ENCODE measurements around the gene PODN.

DNA sequence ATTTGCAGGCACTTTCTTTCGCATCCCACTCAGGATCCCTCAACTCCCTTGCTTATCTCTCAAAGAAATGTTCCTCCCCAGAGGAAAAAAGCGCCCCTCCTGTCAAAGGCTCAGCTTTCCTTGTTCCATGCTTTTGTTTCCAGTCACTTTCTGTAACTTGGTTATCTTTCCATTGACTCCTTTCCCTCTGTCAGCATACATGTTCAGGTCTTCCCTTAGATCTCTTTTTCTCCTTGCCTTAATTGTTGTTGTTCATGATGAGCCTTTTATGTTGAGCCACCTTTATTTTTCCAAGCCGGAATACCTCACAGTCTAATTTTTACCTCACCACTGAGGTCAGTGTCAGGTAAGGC, 46.5 kb upstream of the PODN start:
- TF ChIP-seq, protein P1, sequence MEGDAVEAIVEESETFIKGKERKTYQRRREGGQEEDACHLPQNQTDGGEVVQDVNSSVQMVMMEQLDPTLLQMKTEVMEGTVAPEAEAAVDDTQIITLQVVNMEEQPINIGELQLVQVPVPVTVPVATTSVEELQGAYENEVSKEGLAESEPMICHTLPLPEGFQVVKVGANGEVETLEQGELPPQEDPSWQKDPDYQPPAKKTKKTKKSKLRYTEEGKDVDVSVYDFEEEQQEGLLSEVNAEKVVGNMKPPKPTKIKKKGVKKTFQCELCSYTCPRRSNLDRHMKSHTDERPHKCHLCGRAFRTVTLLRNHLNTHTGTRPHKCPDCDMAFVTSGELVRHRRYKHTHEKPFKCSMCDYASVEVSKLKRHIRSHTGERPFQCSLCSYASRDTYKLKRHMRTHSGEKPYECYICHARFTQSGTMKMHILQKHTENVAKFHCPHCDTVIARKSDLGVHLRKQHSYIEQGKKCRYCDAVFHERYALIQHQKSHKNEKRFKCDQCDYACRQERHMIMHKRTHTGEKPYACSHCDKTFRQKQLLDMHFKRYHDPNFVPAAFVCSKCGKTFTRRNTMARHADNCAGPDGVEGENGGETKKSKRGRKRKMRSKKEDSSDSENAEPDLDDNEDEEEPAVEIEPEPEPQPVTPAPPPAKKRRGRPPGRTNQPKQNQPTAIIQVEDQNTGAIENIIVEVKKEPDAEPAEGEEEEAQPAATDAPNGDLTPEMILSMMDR (IDR thresholded peaks at IDR 0.05) = no peak
- TF ChIP-seq POLR2A (IDR thresholded peaks at IDR 0.05) = no peak
